Measurements from ENCODE around the gene VCAN. TPM values are rescaled to one million over a fixed set of nuclear protein-coding genes. Genes with fewer than 3 reads are reported as not detected.

The VCAN gene
- total RNA-seq, 6 experiments from 2014 or later, result 3.8 to 13.8 (median 6.0) TPM

GRCh38 chr5:83475935-83476814, 4.6 kb downstream of the VCAN start:
- intact Hi-C loops (cut with DNase I), result no loop called here
- H3K4me3 ChIP-seq, result no peak overlapping the region
- ATAC-seq (no peak), DNase-seq (no peak)
- H3K9me3 ChIP-seq, result no peaks in the 10 kb centered on the region
- H3K27ac ChIP-seq, result no peak overlapping the region
- H3K27me3 ChIP-seq, result peaks cover 0 to 18% of the 10 kb centered on the region in 2 donors
- no peaks in the 10 kb centered on the region for H3K36me3 ChIP-seq
- no peak for TF ChIP-seq POLR2A (IDR thresholded peaks at IDR 0.05)
- TF ChIP-seq, protein P1, sequence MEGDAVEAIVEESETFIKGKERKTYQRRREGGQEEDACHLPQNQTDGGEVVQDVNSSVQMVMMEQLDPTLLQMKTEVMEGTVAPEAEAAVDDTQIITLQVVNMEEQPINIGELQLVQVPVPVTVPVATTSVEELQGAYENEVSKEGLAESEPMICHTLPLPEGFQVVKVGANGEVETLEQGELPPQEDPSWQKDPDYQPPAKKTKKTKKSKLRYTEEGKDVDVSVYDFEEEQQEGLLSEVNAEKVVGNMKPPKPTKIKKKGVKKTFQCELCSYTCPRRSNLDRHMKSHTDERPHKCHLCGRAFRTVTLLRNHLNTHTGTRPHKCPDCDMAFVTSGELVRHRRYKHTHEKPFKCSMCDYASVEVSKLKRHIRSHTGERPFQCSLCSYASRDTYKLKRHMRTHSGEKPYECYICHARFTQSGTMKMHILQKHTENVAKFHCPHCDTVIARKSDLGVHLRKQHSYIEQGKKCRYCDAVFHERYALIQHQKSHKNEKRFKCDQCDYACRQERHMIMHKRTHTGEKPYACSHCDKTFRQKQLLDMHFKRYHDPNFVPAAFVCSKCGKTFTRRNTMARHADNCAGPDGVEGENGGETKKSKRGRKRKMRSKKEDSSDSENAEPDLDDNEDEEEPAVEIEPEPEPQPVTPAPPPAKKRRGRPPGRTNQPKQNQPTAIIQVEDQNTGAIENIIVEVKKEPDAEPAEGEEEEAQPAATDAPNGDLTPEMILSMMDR (IDR thresholded peaks at IDR 0.05), result no peak
- 26% methylated on average over 5 of the region's 5 CpGs for whole genome bisulfite sequencing (ENCODE audit: insufficient coverage, low coverage, low lambda C conversion rate, missing lambda C conversion rate)
- H3K4me1 ChIP-seq, result peaks cover 0 to 19% (median 0%) of the 10 kb centered on the region in 4 donors

- Histone ChIP-seq H3K36me3 (no peaks in the 10 kb centered on the region), H3K4me3 (no peak overlapping the region), H3K27ac (no peak overlapping the region), H3K27me3 (no peaks in the 10 kb centered on the region), H3K9me3 (no peaks in the 10 kb centered on the region), H3K4me1 (no peaks in the 10 kb centered on the region)
- DNase-seq, result no peak
- 75% methylated on average over 1 of the region's 1 CpG for WGBS (ENCODE audit: insufficient coverage, low coverage, low lambda C conversion rate, missing lambda C conversion rate)
- TF ChIP-seq, protein P1 (IDR thresholded peaks at IDR 0.05), result no peak
- TF ChIP-seq POLR2A (IDR thresholded peaks at IDR 0.05), result no peak
- ATAC-seq, result no peak
- intact Hi-C loops (cut with DNase I), result no loop called here
Observed at GRCh38 chr5:83482961-83483360, 11.4 kb downstream of the VCAN start.

DNA sequence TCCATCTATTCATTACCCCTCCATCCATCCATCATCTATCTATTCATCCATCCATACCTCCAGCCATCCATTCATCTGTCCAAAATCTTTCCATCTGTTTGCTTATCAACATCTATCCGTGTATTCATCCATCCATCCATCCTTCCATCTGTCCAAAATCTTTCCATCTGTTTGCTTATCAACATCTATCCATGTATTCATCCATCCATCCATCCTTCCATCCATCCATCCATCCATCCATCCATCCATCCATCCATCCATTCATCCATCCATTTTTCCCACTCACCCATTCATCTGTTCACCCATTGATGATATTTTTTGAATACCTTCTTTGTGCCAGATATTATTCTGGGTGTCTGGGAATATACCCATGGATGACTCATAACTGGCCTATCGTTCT, 12.8 kb downstream of the VCAN start:
- Histone ChIP-seq H3K27me3 (no peaks in the 10 kb centered on the region), H3K4me1 (no peaks in the 10 kb centered on the region), H3K36me3 (no peaks in the 10 kb centered on the region), H3K4me3 (no peak overlapping the region), H3K27ac (no peak overlapping the region), H3K9me3 (no peaks in the 10 kb centered on the region)
- intact Hi-C loops (cut with DNase I), result no loop called here
- DNase-seq (no peak), ATAC-seq (no peak)
- WGBS (ENCODE audit: insufficient coverage, low coverage, low lambda C conversion rate, missing lambda C conversion rate), result 37% methylated on average over 2 of the region's 2 CpGs
- TF ChIP-seq, protein P1 (IDR thresholded peaks at IDR 0.05), result no peak
- TF ChIP-seq POLR2A (IDR thresholded peaks at IDR 0.05), result no peak

DNA sequence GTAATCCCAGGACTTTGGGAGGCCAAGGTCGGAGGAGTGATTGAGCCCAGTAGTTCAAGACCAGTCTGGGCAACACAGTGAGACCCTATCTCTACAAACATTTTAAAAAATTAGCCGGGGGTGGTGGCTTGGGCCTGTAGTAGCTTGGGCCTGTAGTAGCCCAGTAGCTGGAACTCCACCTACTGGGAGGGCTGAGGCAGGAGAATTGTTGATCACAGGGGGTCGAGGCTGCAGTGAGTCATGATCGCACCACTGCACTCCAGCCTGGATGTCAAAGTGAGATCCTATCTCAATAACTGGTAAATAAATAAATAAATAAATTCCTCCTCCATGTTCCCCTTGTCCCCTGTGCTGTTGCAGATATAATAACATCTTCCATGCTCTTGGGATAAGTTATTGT, 14.3 kb downstream of the VCAN start:
- ATAC-seq (no peak), DNase-seq (no peak)
- H3K4me1 ChIP-seq, result no peaks in the 10 kb centered on the region
- no peak overlapping the region for H3K4me3 ChIP-seq
- WGBS (ENCODE audit: insufficient coverage, low coverage, low lambda C conversion rate, missing lambda C conversion rate), result 83% methylated on average over 3 of the region's 4 CpGs
- intact Hi-C loops (cut with DNase I), result no loop called here
- H3K36me3 ChIP-seq, result no peaks in the 10 kb centered on the region
- no peak overlapping the region for H3K27ac ChIP-seq
- H3K9me3 ChIP-seq, result no peaks in the 10 kb centered on the region
- TF ChIP-seq, protein P1 (IDR thresholded peaks at IDR 0.05), result no peak
- TF ChIP-seq POLR2A (IDR thresholded peaks at IDR 0.05), result no peak
- no peaks in the 10 kb centered on the region for H3K27me3 ChIP-seq
